Measurements from ENCODE around the gene PRKACG.

DNA sequence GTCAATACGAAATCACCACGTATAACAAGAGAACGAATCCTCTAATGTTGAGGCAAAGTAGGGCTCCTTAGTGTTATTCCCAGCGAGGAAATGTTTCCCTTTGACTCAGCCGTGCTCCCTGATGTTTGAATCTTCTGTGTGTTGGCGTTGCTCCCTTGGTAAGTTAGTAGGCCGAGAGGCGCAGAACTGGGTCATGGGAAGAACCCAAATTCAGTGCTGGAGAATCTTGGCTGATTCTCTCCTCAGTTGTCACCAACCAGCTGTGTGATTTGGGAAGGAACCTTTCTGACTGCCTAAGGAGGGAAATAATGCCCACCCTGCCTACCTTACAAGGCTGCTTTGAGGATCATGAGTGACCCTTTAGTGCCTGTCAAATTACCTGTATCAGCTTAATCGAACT, 22.5 kb downstream of the PRKACG start:
- TF ChIP-seq SRF (IDR thresholded peaks at IDR 0.05; ENCODE audit: low read depth, low read length): no peak
- TF ChIP-seq, protein P1, sequence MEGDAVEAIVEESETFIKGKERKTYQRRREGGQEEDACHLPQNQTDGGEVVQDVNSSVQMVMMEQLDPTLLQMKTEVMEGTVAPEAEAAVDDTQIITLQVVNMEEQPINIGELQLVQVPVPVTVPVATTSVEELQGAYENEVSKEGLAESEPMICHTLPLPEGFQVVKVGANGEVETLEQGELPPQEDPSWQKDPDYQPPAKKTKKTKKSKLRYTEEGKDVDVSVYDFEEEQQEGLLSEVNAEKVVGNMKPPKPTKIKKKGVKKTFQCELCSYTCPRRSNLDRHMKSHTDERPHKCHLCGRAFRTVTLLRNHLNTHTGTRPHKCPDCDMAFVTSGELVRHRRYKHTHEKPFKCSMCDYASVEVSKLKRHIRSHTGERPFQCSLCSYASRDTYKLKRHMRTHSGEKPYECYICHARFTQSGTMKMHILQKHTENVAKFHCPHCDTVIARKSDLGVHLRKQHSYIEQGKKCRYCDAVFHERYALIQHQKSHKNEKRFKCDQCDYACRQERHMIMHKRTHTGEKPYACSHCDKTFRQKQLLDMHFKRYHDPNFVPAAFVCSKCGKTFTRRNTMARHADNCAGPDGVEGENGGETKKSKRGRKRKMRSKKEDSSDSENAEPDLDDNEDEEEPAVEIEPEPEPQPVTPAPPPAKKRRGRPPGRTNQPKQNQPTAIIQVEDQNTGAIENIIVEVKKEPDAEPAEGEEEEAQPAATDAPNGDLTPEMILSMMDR (IDR thresholded peaks at IDR 0.05; ENCODE audit: control extremely low read depth in 1 of 3, insufficient read depth in 1 of 3, low read depth in 1 of 3, low read length in 3 of 3): no peak
- no peak for TF ChIP-seq RBBP5 (IDR thresholded peaks at IDR 0.05; ENCODE audit: borderline replicate concordance, low read depth, low read length)
- no peak for TF ChIP-seq JUND (IDR thresholded peaks at IDR 0.05; ENCODE audit: low read length)
- TF ChIP-seq EGR1 (IDR thresholded peaks at IDR 0.05; ENCODE audit: borderline replicate concordance, low read depth, low read length): no peak
- TF ChIP-seq NRF1 (IDR thresholded peaks at IDR 0.05; ENCODE audit: low read depth, low read length): no peak
- no peak for TF ChIP-seq HDAC2 (IDR thresholded peaks at IDR 0.05; ENCODE audit: borderline replicate concordance in 1 of 2, low read depth in 2 of 2, low read length in 2 of 2)
- no peak for TF ChIP-seq POLR2A (IDR thresholded peaks at IDR 0.05; ENCODE audit: control extremely low read depth in 1 of 2, low read depth in 2 of 2, low read length in 2 of 2)
- TF ChIP-seq EP300 (IDR thresholded peaks at IDR 0.05; ENCODE audit: borderline replicate concordance in 1 of 2, low read depth in 2 of 2, low read length in 2 of 2): no peak
- no peak for TF ChIP-seq TAF1 (IDR thresholded peaks at IDR 0.05; ENCODE audit: low read depth, low read length)

Measured in H1 (cell line).